GM13976 (cell line): ENCODE measurements around the gene MBNL3.

Experiments used
- DNase-seq: peaks from one replicate; pipeline ENCODE4 v3.0.0; 2012; ENCODE audit warnings: low spot score
- in situ Hi-C: fragments of 300-500 bp; cut with MboI; formaldehyde crosslinking; loops from one replicate; pipeline ENCODE4 v1.12.0; 2022; ENCODE audit warnings: low sequenced_read_pairs, mixed read lengths, inconsistent platforms; ENCODE audit not compliant: unreplicated experiment
- TF ChIP-seq, protein P1 (sequence below): IDR thresholded peaks from 2 replicates; pipeline ENCODE4 v1.5.1; 2012; ENCODE audit warnings: borderline replicate concordance, mild to moderate bottlenecking; ENCODE audit not compliant: insufficient read depth; ENCODE audit errors: extremely low read depth, missing control alignments, control extremely low read depth

MBNL3 gene

DNA sequence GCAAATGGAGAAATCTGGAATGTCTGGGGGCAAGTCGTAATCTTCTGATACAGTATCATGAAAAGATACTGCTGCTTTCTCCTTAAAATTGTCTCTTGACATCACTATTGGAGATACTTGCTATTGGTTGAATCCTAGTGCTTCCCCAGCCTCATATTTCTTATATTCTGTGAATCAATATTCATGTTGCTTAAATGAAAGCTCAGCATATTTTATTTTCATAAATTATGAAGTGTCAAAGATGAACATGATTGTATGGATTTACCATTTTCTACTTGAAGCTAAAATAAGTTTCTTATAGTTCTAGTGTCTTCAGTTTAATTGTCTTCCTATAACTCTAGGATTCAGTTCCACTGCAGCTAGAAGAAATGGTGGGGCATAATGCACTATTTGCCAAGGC lies 29.6 kb upstream of the MBNL3 start:
- DNase-seq, result no peak
- TF ChIP-seq, protein P1, sequence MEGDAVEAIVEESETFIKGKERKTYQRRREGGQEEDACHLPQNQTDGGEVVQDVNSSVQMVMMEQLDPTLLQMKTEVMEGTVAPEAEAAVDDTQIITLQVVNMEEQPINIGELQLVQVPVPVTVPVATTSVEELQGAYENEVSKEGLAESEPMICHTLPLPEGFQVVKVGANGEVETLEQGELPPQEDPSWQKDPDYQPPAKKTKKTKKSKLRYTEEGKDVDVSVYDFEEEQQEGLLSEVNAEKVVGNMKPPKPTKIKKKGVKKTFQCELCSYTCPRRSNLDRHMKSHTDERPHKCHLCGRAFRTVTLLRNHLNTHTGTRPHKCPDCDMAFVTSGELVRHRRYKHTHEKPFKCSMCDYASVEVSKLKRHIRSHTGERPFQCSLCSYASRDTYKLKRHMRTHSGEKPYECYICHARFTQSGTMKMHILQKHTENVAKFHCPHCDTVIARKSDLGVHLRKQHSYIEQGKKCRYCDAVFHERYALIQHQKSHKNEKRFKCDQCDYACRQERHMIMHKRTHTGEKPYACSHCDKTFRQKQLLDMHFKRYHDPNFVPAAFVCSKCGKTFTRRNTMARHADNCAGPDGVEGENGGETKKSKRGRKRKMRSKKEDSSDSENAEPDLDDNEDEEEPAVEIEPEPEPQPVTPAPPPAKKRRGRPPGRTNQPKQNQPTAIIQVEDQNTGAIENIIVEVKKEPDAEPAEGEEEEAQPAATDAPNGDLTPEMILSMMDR, result no peak

DNA sequence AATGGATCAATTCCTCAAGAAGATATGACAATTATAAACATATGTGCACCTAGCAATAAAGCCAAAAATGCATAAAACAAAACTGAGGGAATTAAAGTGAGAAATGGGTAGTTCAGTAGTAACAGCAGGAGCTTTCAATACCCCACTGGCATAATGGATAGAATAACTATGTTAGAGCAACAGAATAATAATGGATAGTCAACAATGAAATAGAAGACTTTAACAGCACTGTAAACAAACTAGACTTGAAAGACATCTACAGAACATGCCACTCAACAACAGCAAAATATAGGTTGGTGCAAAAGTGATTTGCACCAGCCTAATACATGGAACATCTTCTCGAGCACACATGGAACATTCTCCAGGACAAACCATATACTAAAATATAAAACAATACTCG lies 20.0 kb upstream of the MBNL3 start:
- in situ Hi-C loops, result no loop called here
- DNase-seq, result no peak
- TF ChIP-seq, protein P1, result no peak

More for the DNA sequence above, 29.6 kb upstream of the MBNL3 start:
- in situ Hi-C loops, result no loop called here

DNA sequence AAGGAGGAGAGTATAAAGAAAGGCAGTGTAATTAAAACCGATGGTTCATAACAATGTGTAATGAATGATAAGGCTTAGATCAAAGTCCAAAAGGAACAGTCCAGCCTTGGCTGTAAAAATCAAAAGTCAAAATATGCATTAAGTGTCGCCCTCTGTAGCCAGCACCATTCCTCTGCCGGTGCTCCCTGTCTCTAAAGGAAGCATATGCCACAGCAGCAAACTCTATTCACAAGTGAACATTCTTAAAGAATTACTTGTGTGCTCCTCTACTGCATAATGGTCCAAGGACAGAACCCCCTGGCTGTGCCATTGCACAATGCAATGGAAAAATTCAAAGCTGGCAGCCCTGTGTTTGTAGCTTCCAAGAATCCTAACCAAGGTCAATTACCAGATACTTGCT lies 16.3 kb upstream of the MBNL3 start:
- in situ Hi-C loops, result no loop called here
- no peak for DNase-seq
- TF ChIP-seq, protein P1, result no peak

DNA sequence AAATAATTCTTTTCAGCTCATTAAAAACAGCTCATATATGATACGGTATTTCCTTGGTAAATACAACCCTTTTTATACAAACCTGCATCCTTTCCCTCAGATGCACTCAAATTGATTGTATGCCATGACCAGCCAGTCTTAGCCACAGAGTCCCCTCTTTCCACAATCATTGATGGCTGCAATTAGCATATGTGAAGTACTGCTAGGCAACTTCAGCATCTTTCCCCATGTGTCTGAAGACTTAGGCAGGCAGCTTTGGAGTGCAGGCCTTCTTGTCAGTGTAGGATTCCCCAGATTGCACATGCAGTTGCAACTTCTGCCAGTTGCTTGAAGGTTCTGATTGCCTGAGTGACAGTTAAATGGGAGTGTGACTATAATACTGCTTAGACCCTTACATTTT lies 15.6 kb upstream of the MBNL3 start:
- no peak for DNase-seq
- in situ Hi-C loops, result no loop called here
- TF ChIP-seq, protein P1, result no peak

DNA sequence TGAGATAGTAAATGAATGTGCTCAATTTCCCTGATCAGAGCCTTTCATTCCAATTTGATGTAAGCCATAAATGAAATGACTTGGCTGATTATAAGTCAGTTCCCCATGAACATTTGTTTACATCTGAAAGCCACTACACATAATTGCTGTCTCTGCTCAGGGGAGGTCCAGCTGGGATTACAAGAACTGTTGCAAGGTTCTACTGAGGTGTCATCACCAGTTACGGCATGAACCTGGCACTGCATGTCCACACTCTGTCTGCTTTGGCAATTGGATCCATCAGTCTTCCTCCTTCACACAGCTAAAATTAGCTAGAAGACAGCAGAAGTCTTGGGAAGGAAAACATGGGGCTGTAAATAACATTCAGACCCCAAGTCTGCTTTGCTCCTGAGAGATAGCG lies 12.8 kb upstream of the MBNL3 start:
- DNase-seq, result no peak
- in situ Hi-C loops, result no loop called here
- TF ChIP-seq, protein P1, result no peak

DNA sequence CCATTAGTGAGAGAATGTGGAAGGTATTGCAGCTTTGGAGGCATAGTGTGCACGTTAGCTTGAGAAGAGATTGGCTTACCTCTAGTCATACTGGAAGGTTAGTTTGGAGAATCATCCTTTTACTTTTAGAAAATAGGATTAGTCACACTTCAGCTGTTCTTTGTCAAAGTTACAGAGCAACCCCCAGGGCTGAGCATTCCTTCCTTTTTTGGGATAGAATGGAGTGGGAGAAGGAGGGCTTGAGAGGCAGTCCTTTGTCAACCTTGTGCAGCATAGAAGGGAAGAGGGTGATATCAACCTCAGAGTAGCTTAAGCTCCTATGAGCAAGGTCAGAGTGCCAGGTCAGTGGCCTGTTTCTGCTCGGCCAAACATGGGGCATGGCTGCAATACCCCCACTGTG lies 8.6 kb upstream of the MBNL3 start:
- TF ChIP-seq, protein P1, result no peak
- DNase-seq, result no peak
- in situ Hi-C loops, result no loop called here

DNA sequence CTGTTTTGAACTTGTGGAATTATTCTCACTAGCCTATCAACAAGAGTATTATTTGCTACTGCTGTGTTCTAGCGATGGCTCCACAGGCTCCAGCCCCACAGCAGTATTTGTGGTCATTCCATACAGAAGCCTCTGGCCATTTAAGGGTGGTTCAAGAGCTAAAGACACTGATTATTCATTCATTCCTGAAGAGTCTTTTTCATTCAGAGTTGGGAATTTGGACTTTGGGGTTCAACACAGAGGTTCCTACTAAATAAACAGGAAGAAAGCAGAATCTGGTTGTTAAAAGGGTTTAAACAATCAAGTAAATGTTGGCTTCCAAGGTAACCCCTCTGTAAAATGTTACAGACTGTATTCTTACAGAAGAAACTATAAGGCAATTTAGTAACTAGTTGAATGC lies 4.3 kb upstream of the MBNL3 start:
- TF ChIP-seq, protein P1, result no peak
- in situ Hi-C loops, result no loop called here

More for the DNA sequence above, 4.3 kb upstream of the MBNL3 start:
- DNase-seq, result no peak
